ELF-1 (cell line): ENCODE measurements around the gene TTLL3.
A peak's percentile ranks its signal among the peaks of the same experiment; 100 is the strongest.

Experiments
- DNase-seq: peaks from one replicate; pipeline ENCODE4 v3.0.0-alpha.2; 2016; ENCODE audit warnings: low read depth, low spot score

TTLL3 gene

DNA sequence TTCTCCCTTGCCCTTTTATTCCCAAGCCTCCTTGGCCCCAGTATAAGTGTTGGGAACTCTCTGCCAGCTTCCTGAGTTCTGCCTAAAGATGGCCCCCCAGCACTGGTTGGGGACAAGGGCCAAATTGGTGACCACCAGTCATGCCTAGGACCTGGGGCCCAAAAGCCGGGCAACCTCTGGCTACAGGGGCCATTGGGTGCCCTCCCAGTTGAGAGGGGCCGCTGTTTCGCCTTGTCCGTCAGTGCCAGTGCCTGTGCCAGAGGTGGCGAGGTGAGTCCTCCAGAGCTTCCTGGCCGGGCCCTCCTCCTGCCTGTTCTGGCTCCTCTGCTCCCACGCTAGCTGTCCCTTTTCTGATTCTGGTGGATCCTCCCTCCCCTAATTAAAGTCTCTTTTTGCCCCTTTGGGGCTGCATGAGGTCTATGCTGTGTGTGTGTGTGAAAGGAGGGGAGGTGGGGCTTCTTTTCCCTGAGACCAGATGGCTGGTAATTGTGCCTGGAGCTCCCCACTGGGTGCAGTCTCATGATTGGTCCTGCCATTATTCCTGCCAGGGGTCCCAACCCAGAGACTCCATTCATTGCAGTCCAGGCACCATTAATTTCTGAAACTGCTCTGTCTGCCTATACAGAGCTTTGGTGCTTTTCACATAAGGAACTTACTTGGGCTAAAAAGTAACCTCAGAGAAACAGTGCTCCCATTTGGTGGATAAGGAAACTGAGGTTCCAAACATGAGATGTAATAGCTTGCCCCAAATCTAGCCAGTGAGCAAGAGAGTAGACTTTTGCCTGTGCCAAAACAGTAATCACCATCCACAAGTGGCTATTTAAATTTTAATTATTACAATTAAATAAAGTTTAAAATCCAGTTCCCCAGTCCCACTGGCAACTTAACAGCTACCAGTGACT, 3.1 kb upstream of the TTLL3 start:
- no peak for DNase-seq

DNA sequence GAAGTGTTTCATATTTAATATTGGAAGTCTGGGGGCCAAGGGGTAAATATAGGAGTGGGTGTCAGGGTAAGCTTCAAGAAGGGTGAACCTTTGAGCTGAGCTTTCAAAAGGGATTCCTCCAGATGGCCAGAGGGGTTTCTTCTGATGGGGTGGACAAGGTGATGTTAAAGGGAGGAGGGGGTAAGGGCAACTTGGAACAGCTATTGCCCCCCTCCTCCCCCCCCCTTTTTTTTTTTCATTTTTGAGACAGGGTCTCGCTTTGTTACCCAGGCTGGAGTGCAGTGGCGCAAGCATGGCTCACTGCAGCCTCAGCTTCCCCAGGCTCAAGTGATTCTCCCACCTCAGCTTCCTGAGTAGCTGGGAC, 2.1 kb upstream of the TTLL3 start:
- DNase-seq = no peak

- peak; percentile 59 for DNase-seq
Observed at GRCh38 chr3:9808345-9809037, 1.6 kb upstream of the TTLL3 start.

- no peak for DNase-seq
Observed at GRCh38 chr3:9809239-9809614, 835 bp upstream of the TTLL3 start.

- no peak for DNase-seq
Observed at GRCh38 chr3:9810433-9810770, 340 bp downstream of the TTLL3 start.

- DNase-seq = no peak
Observed at GRCh38 chr3:9810846-9811245, 784 bp downstream of the TTLL3 start.

DNA sequence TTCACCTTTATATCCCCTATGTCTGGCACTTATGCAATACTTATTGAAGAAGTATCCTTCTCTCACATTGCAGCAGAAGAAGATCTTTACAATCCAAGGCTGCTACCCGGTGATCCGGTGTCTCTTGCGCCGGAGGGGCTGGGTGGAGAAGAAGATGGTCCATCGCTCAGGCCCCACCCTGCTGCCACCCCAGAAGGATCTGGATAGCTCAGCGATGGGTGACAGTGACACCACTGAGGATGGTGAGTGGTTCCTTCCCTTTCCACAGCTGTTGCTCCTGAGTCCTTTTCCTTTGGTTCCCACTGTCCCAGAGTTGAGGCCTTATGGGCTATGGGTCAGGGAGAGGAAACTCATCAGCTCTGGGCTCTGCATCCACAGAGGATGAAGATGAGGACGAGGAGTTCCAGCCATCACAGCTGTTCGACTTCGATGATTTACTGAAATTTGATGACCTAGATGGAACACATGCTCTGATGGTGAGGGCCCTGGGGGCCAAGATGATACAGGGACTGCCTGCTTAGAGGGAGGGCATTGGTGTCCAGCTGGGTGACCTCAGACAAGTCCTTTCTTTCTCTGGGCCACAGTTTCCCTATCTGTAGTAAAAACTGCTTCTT, 2.9 kb downstream of the TTLL3 start:
- DNase-seq = no peak

GRCh38 chr3:9815986-9816385, 5.9 kb downstream of the TTLL3 start:
- DNase-seq = no peak

GRCh38 chr3:9817436-9817835, 7.4 kb downstream of the TTLL3 start:
- DNase-seq = no peak

DNA sequence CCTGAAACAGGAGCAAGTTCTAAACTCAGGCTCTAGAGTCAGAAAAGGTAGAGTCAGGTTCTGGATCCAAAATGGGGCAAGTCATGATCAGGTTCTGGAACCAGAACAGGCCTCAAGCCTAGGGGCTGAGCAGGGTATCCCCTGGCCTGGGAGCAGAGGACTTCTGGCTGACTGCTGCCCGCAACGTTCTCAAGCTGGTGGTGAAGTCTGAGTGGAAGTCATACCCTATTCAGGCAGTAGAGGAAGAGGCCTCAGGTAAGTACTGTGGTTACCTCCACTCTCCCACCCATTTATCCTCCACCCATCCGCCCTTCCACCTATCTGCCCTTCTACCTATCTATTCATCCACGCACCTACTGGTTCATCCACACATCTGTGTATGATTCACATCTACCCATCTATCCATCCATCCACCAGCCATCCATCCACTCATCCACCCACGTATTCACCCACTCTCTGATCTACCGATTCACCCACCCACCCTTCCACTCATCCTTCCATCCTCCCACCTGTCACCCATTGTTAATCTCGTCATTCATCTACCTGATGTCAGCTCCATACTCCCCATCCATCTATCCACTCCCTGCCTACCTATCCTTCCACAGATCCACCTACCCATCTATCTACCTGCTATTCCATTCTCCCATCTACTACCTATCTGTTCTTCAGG, 8.7 kb downstream of the TTLL3 start:
- DNase-seq = no peak

DNA sequence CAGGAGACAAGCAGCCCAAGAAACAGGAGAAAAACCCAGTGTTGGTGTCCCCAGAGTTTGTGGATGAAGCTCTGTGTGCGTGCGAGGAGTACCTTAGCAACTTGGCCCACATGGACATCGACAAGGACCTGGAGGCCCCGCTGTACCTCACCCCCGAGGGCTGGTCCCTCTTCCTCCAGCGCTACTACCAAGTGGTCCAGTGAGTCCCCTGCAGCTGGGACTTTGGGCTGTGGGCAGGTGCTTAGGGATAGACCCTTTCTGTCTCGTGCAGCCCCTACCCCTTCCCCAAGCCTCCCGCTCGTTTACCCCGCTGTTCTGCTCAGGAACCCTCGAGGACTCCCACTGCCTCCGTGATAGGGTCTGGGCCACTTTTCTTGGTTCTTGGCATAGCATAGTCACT, 10.5 kb downstream of the TTLL3 start:
- DNase-seq = no peak

GRCh38 chr3:9820946-9821345, 10.9 kb downstream of the TTLL3 start:
- DNase-seq = peak; percentile 39

- no peak for DNase-seq
Observed at GRCh38 chr3:9825451-9826040, 15.5 kb downstream of the TTLL3 start.

GRCh38 chr3:9826815-9827573, 16.9 kb downstream of the TTLL3 start:
- DNase-seq = peak; percentile 82

- DNase-seq = no peak
Observed at GRCh38 chr3:9828801-9829755, 19.0 kb downstream of the TTLL3 start.

GRCh38 chr3:9831253-9831652, 21.2 kb downstream of the TTLL3 start:
- DNase-seq = no peak

DNA sequence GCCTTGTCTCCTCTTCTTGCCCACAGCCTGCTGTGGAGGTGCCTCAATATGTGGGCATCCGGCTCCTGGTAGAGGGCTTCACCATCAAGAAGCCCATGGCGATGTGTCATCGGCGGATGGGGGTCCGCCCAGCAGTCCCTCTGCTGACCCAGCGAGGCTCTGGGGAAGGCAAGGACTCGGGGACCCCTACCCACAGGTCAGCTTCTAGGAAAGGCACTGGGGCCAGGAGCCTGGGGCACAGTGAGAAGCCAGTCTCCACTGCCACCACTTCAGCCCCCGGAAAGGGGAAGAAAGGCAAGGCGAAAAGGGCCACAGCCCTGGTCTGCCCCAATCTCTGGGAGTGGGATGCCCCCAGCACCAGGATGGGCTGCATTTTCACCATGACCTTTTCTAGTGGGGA, 23.0 kb downstream of the TTLL3 start:
- DNase-seq = no peak

GRCh38 chr3:9834520-9835380, 24.7 kb downstream of the TTLL3 start:
- DNase-seq = no peak
